GM10266 (cell line): Measurements from ENCODE around the gene ARMH3.
A peak's percentile ranks its signal among the peaks of the same experiment; 100 is the strongest.

Experiments
- DNase-seq: peaks from one replicate; pipeline ENCODE4 v3.0.0; 2012; ENCODE audit errors: extremely low spot score
- TF ChIP-seq, protein P1 (sequence below): IDR thresholded peaks from 2 replicates; pipeline ENCODE4 v1.5.1; 2012; ENCODE audit warnings: mild to moderate bottlenecking, low read depth; ENCODE audit not compliant: control insufficient read depth, insufficient read depth; ENCODE audit errors: missing control alignments

ARMH3 gene

GRCh38 chr10:101828766-101829551 is 227.0 kb downstream of the ARMH3 start:
- DNase-seq = no peak

DNA sequence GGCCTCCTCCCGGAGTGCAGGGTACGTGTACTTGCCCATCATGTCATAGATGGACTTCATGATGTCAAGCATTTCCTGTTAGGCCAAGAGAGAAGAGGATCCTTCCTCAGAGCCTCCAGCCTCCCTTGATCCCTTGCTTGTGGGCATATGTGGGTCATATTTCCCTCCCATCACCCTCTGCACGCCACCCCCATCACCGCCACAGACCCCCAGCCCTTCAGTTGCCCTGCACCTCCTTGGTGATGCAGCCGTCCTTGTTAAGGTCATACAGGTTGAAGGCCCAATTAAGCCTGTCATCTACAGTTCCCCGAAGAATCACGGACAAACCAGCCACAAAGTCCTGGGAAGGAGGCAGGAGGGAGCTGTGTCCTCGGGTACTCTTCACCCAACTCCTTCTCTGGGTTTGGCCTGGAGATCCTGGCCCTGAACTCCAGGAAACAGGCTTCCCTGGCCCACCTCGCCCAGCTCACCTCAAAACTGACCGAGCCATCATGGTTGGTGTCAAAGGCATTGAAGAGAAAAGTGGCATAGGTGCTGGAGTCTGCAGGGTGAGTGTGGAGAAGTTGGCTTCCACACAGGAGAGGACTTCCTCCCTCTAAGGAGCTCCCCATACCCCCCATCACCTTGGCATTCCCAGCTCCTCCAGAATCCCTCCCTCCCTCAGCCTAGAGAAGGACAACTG is 227.9 kb downstream of the ARMH3 start:
- TF ChIP-seq, protein P1, sequence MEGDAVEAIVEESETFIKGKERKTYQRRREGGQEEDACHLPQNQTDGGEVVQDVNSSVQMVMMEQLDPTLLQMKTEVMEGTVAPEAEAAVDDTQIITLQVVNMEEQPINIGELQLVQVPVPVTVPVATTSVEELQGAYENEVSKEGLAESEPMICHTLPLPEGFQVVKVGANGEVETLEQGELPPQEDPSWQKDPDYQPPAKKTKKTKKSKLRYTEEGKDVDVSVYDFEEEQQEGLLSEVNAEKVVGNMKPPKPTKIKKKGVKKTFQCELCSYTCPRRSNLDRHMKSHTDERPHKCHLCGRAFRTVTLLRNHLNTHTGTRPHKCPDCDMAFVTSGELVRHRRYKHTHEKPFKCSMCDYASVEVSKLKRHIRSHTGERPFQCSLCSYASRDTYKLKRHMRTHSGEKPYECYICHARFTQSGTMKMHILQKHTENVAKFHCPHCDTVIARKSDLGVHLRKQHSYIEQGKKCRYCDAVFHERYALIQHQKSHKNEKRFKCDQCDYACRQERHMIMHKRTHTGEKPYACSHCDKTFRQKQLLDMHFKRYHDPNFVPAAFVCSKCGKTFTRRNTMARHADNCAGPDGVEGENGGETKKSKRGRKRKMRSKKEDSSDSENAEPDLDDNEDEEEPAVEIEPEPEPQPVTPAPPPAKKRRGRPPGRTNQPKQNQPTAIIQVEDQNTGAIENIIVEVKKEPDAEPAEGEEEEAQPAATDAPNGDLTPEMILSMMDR = no peak
- no peak for DNase-seq

More at GRCh38 chr10:101828766-101829551, 227.0 kb downstream of the ARMH3 start:
- TF ChIP-seq, protein P1 = no peak

DNA sequence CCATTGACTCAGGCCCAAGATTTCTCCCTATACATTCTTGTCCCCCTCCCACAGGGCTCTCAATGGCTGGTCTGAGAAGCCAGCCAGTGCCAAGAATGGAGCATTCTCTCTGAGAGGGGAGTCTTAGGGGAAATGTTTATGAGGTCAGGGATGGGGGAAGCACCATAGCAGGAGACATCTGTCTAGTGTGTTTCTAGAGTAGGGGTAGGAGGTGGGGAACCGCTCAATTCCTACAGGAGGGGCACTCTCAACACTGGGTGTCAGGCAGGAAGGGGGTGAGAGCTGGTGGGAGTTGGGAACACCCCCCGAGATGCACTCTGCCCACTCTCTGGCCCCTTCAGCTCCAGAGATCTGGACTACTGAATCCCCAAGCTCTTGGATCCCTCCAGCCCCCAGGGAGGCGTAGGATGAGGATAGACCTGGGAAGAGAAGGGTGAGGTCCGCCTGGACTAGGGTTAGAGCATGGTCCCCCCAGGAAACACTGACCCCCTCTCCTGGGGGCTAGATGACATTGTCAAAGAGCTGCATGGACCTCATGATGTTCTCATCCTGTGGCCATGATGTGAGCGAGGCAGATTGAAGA is 229.0 kb downstream of the ARMH3 start:
- TF ChIP-seq, protein P1 = no peak

GRCh38 chr10:101824736-101825135 is 231.2 kb downstream of the ARMH3 start:
- TF ChIP-seq, protein P1 = no peak
- DNase-seq = no peak

More for the DNA sequence above, 229.0 kb downstream of the ARMH3 start:
- DNase-seq = no peak

DNA sequence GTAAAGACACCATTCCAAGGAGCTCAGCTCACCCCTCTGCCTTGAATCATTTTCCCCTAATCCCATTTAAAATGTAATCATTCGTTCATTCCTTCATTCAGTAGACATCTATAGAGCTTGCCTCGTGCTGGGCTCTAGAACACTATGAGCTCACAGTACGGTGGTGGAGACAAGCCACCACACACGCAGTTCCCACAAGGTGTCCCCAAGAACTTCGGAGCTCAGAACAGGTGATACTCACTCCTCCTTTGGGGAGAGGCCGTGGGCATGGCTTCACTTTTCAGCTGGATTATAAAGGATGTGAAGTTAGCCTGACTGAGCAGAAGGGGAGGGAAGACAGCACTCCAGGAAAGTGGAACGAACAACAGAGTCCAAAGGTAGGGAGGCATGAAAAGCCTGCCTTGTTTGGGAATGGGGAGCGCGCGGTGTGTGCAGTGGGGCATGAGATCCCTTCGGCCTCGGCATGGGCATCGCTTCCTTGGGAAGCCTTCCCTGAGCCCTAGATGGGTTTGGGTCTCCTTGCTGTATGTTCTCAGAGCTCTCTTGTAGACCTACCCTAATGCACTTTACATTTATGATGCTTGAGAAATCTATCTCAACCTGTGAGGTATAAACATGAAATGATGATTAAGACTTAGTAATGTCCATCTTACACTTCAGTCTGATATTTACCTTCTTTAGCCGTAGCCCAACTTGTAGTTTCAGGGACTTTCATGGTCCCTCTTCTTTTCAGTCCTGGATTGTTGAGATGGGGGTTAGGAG is 236.9 kb downstream of the ARMH3 start:
- DNase-seq = peak; percentile 32
- TF ChIP-seq, protein P1 = no peak

GRCh38 chr10:101818119-101818871 is 237.7 kb downstream of the ARMH3 start, which contains the start of gene OGA:
TSS of gene OGA (minus strand) at chr10:101818444. CDS start at chr10:101818022, 422 bp downstream.
- peak; percentile 93 for DNase-seq
- TF ChIP-seq, protein P1 = no peak
